ENCODE data around the gene OLFML1.

The OLFML1 gene

DNA sequence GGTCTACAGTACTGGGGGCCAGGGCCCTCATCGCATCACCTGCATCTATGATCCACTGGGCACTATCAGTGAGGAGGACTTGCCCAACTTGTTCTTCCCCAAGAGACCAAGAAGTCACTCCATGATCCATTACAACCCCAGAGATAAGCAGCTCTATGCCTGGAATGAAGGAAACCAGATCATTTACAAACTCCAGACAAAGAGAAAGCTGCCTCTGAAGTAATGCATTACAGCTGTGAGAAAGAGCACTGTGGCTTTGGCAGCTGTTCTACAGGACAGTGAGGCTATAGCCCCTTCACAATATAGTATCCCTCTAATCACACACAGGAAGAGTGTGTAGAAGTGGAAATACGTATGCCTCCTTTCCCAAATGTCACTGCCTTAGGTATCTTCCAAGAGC lies 24.7 kb downstream of the OLFML1 start:
- DNase-seq (ENCODE audit: low spot score), result no peak
- TF ChIP-seq, protein P1, sequence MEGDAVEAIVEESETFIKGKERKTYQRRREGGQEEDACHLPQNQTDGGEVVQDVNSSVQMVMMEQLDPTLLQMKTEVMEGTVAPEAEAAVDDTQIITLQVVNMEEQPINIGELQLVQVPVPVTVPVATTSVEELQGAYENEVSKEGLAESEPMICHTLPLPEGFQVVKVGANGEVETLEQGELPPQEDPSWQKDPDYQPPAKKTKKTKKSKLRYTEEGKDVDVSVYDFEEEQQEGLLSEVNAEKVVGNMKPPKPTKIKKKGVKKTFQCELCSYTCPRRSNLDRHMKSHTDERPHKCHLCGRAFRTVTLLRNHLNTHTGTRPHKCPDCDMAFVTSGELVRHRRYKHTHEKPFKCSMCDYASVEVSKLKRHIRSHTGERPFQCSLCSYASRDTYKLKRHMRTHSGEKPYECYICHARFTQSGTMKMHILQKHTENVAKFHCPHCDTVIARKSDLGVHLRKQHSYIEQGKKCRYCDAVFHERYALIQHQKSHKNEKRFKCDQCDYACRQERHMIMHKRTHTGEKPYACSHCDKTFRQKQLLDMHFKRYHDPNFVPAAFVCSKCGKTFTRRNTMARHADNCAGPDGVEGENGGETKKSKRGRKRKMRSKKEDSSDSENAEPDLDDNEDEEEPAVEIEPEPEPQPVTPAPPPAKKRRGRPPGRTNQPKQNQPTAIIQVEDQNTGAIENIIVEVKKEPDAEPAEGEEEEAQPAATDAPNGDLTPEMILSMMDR (IDR thresholded peaks at IDR 0.05; ENCODE audit: extremely low read depth, insufficient read depth, missing control alignments), result no peak
- in situ Hi-C loops (cut with MboI; ENCODE audit: low pct_unique_long_range_greater_than_20kb, low sequenced_read_pairs, unreplicated experiment), result no loop called here

DNA sequence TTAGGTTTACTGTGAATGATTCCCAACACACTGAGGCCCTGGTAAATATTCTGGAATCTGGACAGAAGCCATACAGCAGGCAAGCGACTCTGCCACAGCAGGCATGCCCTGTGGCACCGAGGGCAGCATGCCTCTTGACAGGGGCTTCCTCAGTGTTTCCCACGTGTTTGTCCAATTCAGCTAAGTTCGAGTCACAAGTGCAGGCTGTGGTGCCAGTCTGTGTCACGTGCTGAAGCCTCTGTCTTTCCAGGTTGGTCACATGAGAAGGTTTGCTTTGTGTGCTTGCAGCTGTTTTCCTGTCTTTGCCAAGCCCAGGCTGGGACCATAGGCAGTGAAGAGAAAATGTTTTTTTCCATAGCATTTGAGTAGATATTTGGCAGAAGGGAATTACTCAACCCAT lies 26.1 kb downstream of the OLFML1 start:
- in situ Hi-C loops (cut with MboI; ENCODE audit: low pct_unique_long_range_greater_than_20kb, low sequenced_read_pairs, unreplicated experiment), result no loop called here
- DNase-seq (ENCODE audit: low spot score), result no peak
- TF ChIP-seq, protein P1 (IDR thresholded peaks at IDR 0.05; ENCODE audit: extremely low read depth, insufficient read depth, missing control alignments), result no peak

DNA sequence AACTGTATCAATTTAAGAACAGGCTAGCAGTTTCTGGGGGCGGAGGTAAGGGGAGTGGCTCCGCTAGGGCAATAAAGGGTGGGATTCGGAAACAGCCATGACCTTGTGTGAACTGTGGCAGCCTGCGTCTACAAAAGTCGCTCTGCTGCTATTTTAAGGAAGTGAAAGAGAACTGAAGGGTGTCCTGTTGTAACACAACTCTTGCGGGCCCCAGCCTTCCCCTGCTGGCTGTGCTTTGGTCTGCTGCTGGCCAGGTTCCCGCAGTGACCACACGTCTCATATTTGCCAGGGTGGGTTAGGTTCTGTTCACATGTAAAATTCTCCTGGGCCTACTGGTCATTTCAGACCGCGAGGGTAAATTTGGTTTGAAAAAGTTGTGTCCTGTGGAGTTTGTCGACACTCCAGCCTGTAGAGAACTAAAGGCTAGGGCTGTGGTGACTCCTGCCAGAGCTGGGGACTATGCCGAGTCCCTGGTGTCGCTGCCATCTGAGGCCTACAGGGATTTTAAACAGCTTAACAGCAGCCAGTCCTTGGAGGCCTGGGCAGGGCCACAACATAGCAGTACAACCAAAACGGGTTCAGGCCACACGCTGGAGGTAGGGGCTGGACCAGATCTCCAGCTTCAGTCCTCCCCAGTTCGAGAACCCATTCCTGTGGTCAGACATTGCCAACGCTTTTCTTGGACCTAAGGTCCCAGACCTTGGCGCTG lies 27.4 kb downstream of the OLFML1 start:
- TF ChIP-seq, protein P1 (IDR thresholded peaks at IDR 0.05; ENCODE audit: extremely low read depth, insufficient read depth, missing control alignments), result peak; percentile 17
- peak; percentile 89 for DNase-seq (ENCODE audit: low spot score)
- in situ Hi-C loops (cut with MboI; ENCODE audit: low pct_unique_long_range_greater_than_20kb, low sequenced_read_pairs, unreplicated experiment), result no loop called here

DNA sequence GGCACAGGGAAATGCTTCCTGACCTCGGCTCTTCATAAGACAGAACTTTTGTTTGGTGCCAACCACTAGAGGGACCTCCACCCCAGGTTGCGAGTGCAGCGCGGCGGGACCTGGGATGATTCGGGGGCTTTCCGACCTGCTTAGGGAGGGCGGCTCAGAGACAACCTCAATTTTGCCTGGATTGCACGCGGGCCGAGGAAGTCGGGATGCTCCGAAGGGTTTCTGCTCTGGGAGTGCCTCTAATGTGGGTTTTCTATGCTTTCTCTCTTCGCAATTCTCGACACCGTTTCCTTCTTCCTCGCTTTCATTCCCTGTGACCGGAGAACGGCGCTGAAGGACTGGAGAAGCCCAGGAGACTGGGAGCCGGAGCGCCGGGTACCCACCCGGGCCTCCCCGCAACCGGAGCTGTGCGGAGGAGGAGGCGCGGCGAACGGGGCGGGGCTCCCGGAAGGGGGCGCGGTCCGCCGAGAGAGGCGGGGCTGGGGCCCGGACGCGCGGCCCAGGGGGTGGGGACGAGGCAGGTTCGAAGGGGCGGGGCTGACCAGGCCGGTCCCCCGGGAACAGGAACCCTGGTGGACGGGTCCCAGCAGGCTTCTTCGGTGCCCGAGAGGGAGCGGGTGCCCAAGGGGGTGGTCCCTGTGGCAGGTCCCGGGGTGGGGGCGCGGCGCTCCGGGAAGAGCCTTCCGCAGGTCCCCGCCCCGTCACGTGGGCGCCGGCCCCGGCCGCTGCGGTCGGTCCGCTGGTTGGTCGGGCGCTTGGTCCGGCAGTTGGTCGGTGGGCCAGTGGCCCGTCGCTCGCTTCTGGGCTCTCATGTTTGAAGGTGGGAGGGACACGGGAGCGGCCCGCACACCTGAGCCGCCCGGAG lies 28.2 kb downstream of the OLFML1 start, which contains the start of gene PPFIBP2:
PPFIBP2 (plus strand) TSS at position 766 of the 865 bp plus-strand sequence. CDS start 35,477 bp downstream, outside the sequence.
- in situ Hi-C loops (cut with MboI; ENCODE audit: low pct_unique_long_range_greater_than_20kb, low sequenced_read_pairs, unreplicated experiment), result no loop called here
- TF ChIP-seq, protein P1 (IDR thresholded peaks at IDR 0.05; ENCODE audit: extremely low read depth, insufficient read depth, missing control alignments), result peak; percentile 77
- DNase-seq (ENCODE audit: low spot score), result peak; percentile 94

DNA sequence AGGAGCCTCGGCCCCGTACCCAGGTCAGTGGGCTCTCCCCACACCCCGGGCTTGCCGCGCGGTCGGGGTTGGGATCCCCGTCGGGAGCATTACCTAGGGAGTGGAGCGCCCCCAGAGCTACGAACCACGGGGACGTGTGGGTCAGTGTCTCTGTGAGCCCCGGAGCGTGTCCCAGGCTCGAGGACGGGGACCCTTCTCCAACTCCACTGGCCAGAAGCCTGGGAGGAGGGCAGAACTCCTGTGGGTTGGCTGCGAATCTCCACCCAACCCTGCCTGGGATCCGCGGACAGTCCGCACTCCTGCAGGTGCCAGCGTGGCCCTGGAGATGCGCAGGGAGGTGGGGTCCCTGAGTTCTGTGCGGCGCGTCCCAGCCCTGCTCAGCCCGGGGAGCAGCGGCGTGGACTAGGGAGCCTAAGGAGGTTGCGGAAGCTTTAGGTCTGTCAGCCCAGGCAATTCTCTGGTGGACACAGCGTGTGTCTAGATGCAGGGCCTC lies 28.8 kb downstream of the OLFML1 start:
- TF ChIP-seq, protein P1 (IDR thresholded peaks at IDR 0.05; ENCODE audit: extremely low read depth, insufficient read depth, missing control alignments), result no peak
- in situ Hi-C loops (cut with MboI; ENCODE audit: low pct_unique_long_range_greater_than_20kb, low sequenced_read_pairs, unreplicated experiment), result no loop called here
- peak; percentile 32 for DNase-seq (ENCODE audit: low spot score)

DNA sequence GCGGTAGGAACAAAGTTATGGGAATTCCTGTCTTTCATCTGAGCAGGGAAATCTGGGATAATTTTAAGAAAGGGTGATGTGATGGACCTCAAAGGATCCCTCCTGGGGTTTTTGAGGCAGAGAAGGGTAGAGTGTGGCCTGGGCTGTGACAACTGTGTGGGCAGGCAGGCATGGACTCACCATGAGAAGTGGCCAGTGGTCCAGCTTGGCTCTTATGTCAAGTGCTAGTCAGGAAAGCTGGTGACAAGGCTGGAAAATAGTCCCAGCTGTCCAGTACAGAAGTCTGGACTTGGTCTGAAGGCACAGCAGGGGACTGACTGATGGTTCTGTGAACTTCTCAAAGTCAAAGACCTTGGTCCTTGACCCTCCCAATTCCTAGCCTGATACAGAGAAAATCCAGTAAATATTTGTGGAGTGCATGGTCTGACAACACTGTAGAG lies 30.2 kb downstream of the OLFML1 start:
- in situ Hi-C loops (cut with MboI; ENCODE audit: low pct_unique_long_range_greater_than_20kb, low sequenced_read_pairs, unreplicated experiment), result no loop called here

More for the DNA sequence above, 30.2 kb downstream of the OLFML1 start:
- TF ChIP-seq, protein P1 (IDR thresholded peaks at IDR 0.05; ENCODE audit: extremely low read depth, insufficient read depth, missing control alignments), result no peak
- no peak for DNase-seq (ENCODE audit: low spot score)

All from GM13977 (cell line).